Measurements from ENCODE around the gene SF3B3.

- TF ChIP-seq, protein P1, sequence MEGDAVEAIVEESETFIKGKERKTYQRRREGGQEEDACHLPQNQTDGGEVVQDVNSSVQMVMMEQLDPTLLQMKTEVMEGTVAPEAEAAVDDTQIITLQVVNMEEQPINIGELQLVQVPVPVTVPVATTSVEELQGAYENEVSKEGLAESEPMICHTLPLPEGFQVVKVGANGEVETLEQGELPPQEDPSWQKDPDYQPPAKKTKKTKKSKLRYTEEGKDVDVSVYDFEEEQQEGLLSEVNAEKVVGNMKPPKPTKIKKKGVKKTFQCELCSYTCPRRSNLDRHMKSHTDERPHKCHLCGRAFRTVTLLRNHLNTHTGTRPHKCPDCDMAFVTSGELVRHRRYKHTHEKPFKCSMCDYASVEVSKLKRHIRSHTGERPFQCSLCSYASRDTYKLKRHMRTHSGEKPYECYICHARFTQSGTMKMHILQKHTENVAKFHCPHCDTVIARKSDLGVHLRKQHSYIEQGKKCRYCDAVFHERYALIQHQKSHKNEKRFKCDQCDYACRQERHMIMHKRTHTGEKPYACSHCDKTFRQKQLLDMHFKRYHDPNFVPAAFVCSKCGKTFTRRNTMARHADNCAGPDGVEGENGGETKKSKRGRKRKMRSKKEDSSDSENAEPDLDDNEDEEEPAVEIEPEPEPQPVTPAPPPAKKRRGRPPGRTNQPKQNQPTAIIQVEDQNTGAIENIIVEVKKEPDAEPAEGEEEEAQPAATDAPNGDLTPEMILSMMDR (optimal IDR thresholded peaks at IDR 0.05 in 1 of 3, IDR thresholded peaks at IDR 0.05 in 1 of 3, conservative IDR thresholded peaks at IDR 0.05 in 1 of 3; ENCODE audit: extremely low read depth in 1 of 3, insufficient read depth in 2 of 3, low read length in 3 of 3), result no peak
- TF ChIP-seq EZH2 (IDR thresholded peaks at IDR 0.05; ENCODE audit: low read length), result no peak
Observed at GRCh38 chr16:70568601-70569237, 45.1 kb downstream of the SF3B3 start.
